K562 (cell line): ENCODE results near the gene EEFSEC. TPM values are rescaled to one million over a fixed set of nuclear protein-coding genes. Genes with fewer than 3 reads are reported as not detected.

Experiments used
- CTCFL ChIP-seq: IDR thresholded peaks from 2 replicates; pipeline ENCODE4 v1.6.1; 2011; ENCODE audit warnings: borderline replicate concordance, low read depth, mild to moderate bottlenecking, moderate library complexity, low read length; ENCODE audit not compliant: insufficient read depth, poor library complexity, severe bottlenecking
- CXXC5 ChIP-seq: fragments of 250-450 bp; sonication (Bioruptor Pico); IDR thresholded peaks from 2 replicates; pipeline ENCODE4 v1.8.0; 2022; ENCODE audit warnings: inconsistent platforms, mild to moderate bottlenecking, moderate library complexity
- KAT7 ChIP-seq: sonication (generic); formaldehyde crosslinking; IDR thresholded peaks from 2 replicates; pipeline ENCODE4 v1.8.0; 2022; ENCODE audit warnings: missing genetic modification reagents, mild to moderate bottlenecking, borderline replicate concordance
- NONO ChIP-seq, 2 experiments: fragments of 200-400 bp in 1 of 2; fragments of 450-650 bp in 1 of 2; formaldehyde crosslinking in 1 of 2; IDR thresholded peaks; 2 replicates each; pipeline ENCODE4 v1.6.1; 2017; ENCODE audit warnings: low read depth in 2 of 2, mild to moderate bottlenecking in 2 of 2, moderate library complexity in 2 of 2, low read length in 1 of 2
- polyA plus RNA-seq, 8 experiments: library from polyadenylated mRNA; depleted of rRNA in 4 of 8; stranded (reverse) in 5 of 8; unstranded in 3 of 8; fragments of >200 nt; fragmentation: Nextera tagmentation in 2 of 8; fragmentation: Illumina TruSeq in 1 of 8; extraction: Ambion mirVana in 2 of 8; extraction: Trizol in 1 of 8; gene quantifications; 2 replicates each; pipeline versions ENCODE4 v1.2.1 to v1.2.3, GENCODE V29; 2011 to 2014; ENCODE audit warnings: inconsistent platforms in 1 of 8, missing spikeins in 1 of 8
- total RNA-seq, 7 experiments: library from RNA; depleted of rRNA in 6 of 7; stranded (reverse); fragments of >200 nt in 6 of 7; fragmentation: Illumina TruSeq in 2 of 7; extraction: Trizol in 2 of 7; gene quantifications; 2 replicates each; pipeline versions ENCODE4 v1.2.1 to v1.2.3, GENCODE V29; 2011 to 2021; ENCODE audit warnings: low replicate concordance in 1 of 7
- TF ChIP-seq, protein P1 (sequence below), 2 experiments: fragments of 450-650 bp; formaldehyde crosslinking in 1 of 2; IDR thresholded peaks; 2 replicates each; pipeline versions ENCODE4 v1.4.0 to v1.6.1; 2014 to 2020; ENCODE audit warnings: mild to moderate bottlenecking in 2 of 2, borderline replicate concordance in 1 of 2, low read depth in 1 of 2
- TF ChIP-seq, protein P2 (sequence below): sonication (generic); formaldehyde crosslinking; IDR thresholded peaks from 2 replicates; pipeline ENCODE4 v1.9.0; 2022; ENCODE audit warnings: mild to moderate bottlenecking, missing genetic modification reagents

The EEFSEC gene
- total and polyA plus RNA-seq, 9 of the 15 experiments (the other 6 are each of a cell fraction or from before 2014, with no cell fraction given), result 0.35 to 11.8 (median 7.7) TPM

- TF ChIP-seq, protein P1, sequence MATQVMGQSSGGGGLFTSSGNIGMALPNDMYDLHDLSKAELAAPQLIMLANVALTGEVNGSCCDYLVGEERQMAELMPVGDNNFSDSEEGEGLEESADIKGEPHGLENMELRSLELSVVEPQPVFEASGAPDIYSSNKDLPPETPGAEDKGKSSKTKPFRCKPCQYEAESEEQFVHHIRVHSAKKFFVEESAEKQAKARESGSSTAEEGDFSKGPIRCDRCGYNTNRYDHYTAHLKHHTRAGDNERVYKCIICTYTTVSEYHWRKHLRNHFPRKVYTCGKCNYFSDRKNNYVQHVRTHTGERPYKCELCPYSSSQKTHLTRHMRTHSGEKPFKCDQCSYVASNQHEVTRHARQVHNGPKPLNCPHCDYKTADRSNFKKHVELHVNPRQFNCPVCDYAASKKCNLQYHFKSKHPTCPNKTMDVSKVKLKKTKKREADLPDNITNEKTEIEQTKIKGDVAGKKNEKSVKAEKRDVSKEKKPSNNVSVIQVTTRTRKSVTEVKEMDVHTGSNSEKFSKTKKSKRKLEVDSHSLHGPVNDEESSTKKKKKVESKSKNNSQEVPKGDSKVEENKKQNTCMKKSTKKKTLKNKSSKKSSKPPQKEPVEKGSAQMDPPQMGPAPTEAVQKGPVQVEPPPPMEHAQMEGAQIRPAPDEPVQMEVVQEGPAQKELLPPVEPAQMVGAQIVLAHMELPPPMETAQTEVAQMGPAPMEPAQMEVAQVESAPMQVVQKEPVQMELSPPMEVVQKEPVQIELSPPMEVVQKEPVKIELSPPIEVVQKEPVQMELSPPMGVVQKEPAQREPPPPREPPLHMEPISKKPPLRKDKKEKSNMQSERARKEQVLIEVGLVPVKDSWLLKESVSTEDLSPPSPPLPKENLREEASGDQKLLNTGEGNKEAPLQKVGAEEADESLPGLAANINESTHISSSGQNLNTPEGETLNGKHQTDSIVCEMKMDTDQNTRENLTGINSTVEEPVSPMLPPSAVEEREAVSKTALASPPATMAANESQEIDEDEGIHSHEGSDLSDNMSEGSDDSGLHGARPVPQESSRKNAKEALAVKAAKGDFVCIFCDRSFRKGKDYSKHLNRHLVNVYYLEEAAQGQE (IDR thresholded peaks at IDR 0.05; ENCODE audit: borderline replicate concordance), result peak; percentile 31; the same call in 1 of the 2 replicates
- TF ChIP-seq, protein P1 (CRISPR knock-in tag; IDR thresholded peaks at IDR 0.05; ENCODE audit: low read depth), result no peak
- TF ChIP-seq, protein P2, sequence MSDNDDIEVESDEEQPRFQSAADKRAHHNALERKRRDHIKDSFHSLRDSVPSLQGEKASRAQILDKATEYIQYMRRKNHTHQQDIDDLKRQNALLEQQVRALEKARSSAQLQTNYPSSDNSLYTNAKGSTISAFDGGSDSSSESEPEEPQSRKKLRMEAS (CRISPR knock-in tag), result peak; percentile 13; the same call in 1 of the 2 replicates
- TF ChIP-seq CXXC5 (CRISPR knock-in tag) (0 out of 2 replicates have a peak, but pooled peaks have one; percentile 12), CTCFL (peak; percentile 45), NONO (IDR thresholded peaks at IDR 0.05; ENCODE audit: low read depth in 2 of 2, low read length in 1 of 2) (no peak), KAT7 (CRISPR knock-in tag) (peak; percentile 31; the same call in 1 of the 2 replicates)
Measured at GRCh38 chr3:128408693-128409623, 255.7 kb downstream of the EEFSEC start (continued).
